22Rv1 (cell line): ENCODE measurements around the gene SPC25.
"Not testable (repeated sequence)": the region's sequence is repeated elsewhere in the genome, so short reads cannot be mapped to it uniquely, and the experiment has no call there.

Experiments used
- H3K27ac ChIP-seq: fragments of 450-650 bp; 2 replicates; pipeline ENCODE4 v1.5.1; 2017
- ZFX ChIP-seq: fragments of 450-650 bp; IDR thresholded peaks from 2 replicates; pipeline ENCODE4 v1.6.1; 2017; ENCODE audit warnings: antibody characterized with exemption, borderline replicate concordance
- TF ChIP-seq, protein P1 (sequence below): fragments of 450-650 bp; IDR thresholded peaks from 2 replicates; pipeline ENCODE4 v1.5.1; 2017; ENCODE audit warnings: mild to moderate bottlenecking

The SPC25 gene, protein sequence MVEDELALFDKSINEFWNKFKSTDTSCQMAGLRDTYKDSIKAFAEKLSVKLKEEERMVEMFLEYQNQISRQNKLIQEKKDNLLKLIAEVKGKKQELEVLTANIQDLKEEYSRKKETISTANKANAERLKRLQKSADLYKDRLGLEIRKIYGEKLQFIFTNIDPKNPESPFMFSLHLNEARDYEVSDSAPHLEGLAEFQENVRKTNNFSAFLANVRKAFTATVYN

DNA sequence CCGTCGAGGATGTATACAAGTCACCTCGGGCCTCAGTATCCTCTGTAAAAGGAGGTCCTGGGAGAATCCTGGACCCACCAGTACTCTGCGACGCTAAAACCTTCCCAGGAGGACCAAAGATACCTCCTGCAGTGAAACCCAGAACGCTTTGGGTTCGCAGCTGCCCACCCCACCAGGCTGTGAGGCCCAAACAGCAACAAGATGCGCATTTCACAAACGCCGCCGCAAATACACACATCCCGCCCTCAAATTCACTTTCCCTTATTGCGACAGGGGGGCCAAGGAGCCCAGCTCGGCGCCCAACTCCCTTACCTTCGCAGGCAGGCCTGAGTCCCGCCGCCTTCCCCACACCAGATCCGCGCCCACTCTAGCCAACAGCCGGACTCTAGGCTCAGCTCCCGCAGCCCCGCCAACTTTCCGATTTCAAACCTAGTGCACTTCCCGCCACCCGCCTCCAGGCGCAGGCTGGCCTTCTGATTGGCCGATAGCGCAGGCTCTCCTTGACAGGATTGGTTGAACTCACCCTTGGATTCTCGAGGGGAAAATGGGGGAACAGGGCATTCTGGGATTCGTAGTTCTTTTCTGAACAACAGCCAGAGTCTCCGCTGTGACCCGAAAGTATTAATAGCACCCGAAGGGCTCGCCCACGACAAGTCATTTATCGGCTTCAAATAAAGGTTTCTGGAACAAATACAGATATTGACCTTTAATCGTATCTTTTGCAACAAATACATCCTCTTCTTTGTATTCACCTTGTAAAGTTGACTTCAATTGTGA lies at the start of gene SPC25:
TSS of gene SPC25 (minus strand) at position 425 of the 777 bp plus-strand sequence. CDS start 911 bp downstream, outside the sequence.
- H3K27ac ChIP-seq = no peak within 1 kb of the TSS
- TF ChIP-seq, protein P1, sequence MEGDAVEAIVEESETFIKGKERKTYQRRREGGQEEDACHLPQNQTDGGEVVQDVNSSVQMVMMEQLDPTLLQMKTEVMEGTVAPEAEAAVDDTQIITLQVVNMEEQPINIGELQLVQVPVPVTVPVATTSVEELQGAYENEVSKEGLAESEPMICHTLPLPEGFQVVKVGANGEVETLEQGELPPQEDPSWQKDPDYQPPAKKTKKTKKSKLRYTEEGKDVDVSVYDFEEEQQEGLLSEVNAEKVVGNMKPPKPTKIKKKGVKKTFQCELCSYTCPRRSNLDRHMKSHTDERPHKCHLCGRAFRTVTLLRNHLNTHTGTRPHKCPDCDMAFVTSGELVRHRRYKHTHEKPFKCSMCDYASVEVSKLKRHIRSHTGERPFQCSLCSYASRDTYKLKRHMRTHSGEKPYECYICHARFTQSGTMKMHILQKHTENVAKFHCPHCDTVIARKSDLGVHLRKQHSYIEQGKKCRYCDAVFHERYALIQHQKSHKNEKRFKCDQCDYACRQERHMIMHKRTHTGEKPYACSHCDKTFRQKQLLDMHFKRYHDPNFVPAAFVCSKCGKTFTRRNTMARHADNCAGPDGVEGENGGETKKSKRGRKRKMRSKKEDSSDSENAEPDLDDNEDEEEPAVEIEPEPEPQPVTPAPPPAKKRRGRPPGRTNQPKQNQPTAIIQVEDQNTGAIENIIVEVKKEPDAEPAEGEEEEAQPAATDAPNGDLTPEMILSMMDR = no peak

DNA sequence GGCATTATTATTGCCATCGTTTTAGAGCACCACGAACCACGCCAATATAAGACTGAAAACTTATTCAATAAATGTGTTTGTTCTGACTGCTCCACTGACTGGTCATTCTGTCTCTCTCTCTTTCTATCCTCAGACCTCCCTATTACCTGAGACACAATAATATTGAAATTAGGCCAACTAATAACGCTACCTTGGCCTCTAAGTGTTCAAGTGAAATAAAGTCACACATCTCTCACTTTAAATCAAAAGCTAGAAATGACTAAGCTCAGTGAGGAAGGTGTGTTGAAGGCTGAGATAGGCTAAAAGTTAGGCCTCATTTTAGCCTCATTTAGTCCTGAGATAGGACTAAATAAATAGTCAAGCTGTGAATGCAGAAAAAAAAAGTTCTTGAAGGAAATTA lies 49.7 kb upstream of the SPC25 start:
- no peak overlapping the region for H3K27ac ChIP-seq
- no peak for TF ChIP-seq ZFX
- TF ChIP-seq, protein P1 = no peak

DNA sequence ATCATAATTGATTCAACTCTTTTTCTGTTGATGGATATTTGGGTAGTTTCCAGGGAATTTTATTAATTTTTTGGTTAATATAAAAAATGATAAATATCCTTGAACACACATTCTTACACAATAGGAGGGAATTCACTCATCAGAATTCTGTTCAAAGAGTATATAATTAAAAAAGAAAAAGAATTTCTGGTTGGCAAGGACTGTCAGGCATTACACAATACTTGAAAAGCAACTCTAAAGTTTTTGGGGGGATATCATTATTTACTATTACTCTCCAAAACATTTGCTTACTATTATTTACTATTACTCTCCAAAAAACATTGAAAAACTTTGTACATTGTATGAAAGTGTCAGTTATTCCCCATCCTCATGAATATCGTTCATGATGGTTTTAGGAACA lies 48.8 kb upstream of the SPC25 start:
- no peak overlapping the region for H3K27ac ChIP-seq
- TF ChIP-seq ZFX = no peak
- TF ChIP-seq, protein P1 = no peak

DNA sequence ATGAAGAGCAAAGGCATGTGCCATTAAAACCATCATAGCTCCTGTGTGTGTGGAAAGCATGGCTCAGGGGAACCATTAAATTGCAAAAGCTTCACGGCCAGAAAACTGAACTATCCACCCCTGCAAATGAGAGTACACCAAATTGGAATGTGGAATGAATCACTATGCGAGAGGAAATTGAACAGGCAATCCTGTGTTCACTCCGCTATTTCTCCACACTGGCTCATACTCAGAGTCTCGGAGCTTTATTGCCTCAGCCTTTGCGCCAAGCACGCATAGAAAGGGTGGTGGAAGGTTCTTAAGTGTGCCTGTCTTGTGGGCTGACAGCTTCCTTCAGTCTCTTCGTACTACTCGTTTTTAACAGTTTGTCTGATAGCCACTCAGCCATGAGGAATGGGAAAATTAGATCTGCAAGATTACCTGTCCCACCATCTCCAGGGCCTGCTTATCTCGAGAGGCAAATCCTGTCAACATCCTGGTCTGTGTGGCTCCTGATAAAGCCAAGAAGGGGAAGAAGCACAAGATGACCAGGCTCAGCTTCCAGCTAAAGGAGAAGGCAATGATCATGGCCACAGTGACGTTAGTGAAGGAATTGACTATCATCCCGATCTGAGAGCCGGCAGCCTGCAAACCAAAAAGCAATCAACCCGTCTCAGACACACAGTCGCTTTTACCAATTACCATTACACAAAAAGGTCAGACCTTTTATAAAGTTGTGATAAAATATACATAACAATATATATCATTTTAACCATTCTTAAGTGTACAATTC lies 45.8 kb upstream of the SPC25 start:
- TF ChIP-seq, protein P1 = no peak
- TF ChIP-seq ZFX = no peak
- no peak overlapping the region for H3K27ac ChIP-seq

DNA sequence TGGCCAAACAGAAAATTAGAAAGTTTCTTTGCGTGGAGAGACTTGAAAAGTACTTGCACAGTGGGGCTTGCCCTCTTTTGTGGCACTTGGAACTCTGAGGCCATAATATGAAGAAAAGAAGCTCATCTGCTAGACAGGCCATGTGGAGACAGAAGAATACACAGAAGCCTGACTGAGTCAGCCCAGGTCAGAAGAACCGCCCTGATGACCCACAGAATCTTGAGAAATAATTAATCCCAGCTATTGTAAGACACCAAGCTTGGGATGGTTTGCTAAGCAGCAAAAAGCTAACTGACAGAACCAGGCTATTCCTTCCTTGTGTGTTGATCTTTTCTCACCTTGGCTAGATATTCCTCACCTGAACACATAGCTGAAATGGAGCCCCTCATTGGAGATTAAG lies 44.6 kb upstream of the SPC25 start:
- H3K27ac ChIP-seq = no peak overlapping the region
- TF ChIP-seq, protein P1 = no peak
- TF ChIP-seq ZFX = no peak

DNA sequence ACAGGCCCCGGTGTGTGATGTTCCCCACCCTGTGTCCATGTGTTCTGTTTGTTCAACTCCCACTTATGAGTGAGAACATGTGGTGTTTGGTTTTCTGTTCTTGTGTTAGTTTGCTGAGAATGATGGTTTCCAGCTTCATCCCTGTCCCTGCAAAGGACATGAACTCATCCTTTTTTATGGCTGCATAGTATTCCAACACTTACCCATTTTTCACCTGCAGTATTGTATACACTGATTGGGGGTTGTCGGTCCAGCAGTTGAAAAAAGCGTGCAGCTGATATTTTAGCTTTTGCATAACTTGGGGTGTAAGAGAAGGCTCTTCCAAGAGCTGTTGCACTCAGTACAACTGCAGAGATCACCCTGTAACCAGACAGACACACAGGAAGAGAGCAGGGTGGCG lies 41.9 kb upstream of the SPC25 start:
- not testable (repeated sequence) for H3K27ac ChIP-seq

DNA sequence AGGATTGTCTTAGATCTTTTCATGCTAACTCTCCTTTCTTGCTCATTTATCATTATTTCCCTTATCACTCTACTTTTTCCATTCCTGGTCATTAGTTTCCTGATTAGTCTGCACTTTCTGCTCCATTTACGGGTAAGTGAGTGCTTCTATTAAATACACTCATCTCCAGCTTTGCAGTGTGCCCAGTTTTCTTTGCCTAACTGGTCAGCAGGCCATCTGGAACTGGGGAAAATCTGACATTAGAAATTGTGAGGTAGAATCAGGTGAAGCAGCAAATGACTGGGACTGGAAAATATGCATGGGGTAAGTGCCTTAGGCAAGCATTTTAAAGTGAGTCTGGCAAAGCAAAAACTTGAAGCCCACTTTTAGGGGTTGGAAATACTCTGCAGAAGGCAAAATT lies 40.0 kb upstream of the SPC25 start:
- no peak for TF ChIP-seq ZFX
- TF ChIP-seq, protein P1 = no peak
- no peak overlapping the region for H3K27ac ChIP-seq
